ENCODE results near the gene ACADS.

ACADS gene

GRCh38 chr12:120725659-120726509, at the start of gene ACADS (continued):
- TF ChIP-seq ZBTB10 (tag by site-specific recombination; IDR thresholded peaks at IDR 0.05) (no peak), ZNF76 (tag by site-specific recombination; IDR thresholded peaks at IDR 0.05; ENCODE audit: borderline replicate concordance, low read depth) (peak; percentile 51; the same call in 1 of the 2 replicates), ZNF426 (tag by site-specific recombination; IDR thresholded peaks at IDR 0.05) (no peak), ZNF561 (tag by site-specific recombination; IDR thresholded peaks at IDR 0.05; ENCODE audit: borderline replicate concordance) (peak; percentile 69; the same call in 1 of the 2 replicates), ZNF792 (tag by site-specific recombination; IDR thresholded peaks at IDR 0.05) (no peak), ZNF280C (tag by site-specific recombination; IDR thresholded peaks at IDR 0.05) (no peak), ZNF239 (tag by site-specific recombination; IDR thresholded peaks at IDR 0.05) (no peak), REST (tag by site-specific recombination; IDR thresholded peaks at IDR 0.05) (peak; percentile 31; the same call in 1 of the 2 replicates), GLIS2 (tag by site-specific recombination; IDR thresholded peaks at IDR 0.05) (peak; percentile 90), KLF10 (tag by site-specific recombination; IDR thresholded peaks at IDR 0.05) (0 out of 2 replicates have a peak, but pooled peaks have one; percentile 53), ZNF626 (tag by site-specific recombination; IDR thresholded peaks at IDR 0.05) (no peak), ZNF776 (tag by site-specific recombination; IDR thresholded peaks at IDR 0.05; ENCODE audit: borderline replicate concordance) (no peak), ZNF416 (tag by site-specific recombination; IDR thresholded peaks at IDR 0.05) (no peak), ZBTB48 (tag by site-specific recombination; IDR thresholded peaks at IDR 0.05) (peak; percentile 31; the same call in 1 of the 2 replicates), KLF17 (tag by site-specific recombination; IDR thresholded peaks at IDR 0.05) (0 out of 2 replicates have a peak, but pooled peaks have one; percentile 15), GLIS1 (tag by site-specific recombination; IDR thresholded peaks at IDR 0.05) (peak; percentile 91), ZNF341 (tag by site-specific recombination; IDR thresholded peaks at IDR 0.05; ENCODE audit: low read depth) (peak; percentile 64), ZNF658 (tag by site-specific recombination; IDR thresholded peaks at IDR 0.05) (no peak), ZNF311 (tag by site-specific recombination; IDR thresholded peaks at IDR 0.05; ENCODE audit: borderline replicate concordance) (no peak), ZNF791 (tag by site-specific recombination; IDR thresholded peaks at IDR 0.05) (no peak), ZNF768 (tag by site-specific recombination; IDR thresholded peaks at IDR 0.05) (no peak), ZNF501 (tag by site-specific recombination; IDR thresholded peaks at IDR 0.05) (no peak), ZSCAN18 (tag by site-specific recombination; IDR thresholded peaks at IDR 0.05) (no peak), ZSCAN16 (tag by site-specific recombination; IDR thresholded peaks at IDR 0.05) (no peak), ZNF521 (tag by site-specific recombination; IDR thresholded peaks at IDR 0.05) (no peak), SETDB1 (IDR thresholded peaks at IDR 0.05; ENCODE audit: insufficient read length, low read length) (no peak), YY2 (tag by site-specific recombination; IDR thresholded peaks at IDR 0.05) (peak; percentile 56; the same call in 1 of the 2 replicates)

Measured in HEK293 (cell line).